Brain microvascular endothelial cell (primary cell): Measurements from ENCODE around the gene PPM1B.

ENCODE experiments used
- DNase-seq: peaks from one replicate; pipeline ENCODE4 v3.0.0-alpha.2; 2020
- H3K27ac ChIP-seq: fragments of 250-450 bp; sonication (Bioruptor Pico); 2 replicates; pipeline ENCODE4 v1.5.1; 2020; ENCODE audit warnings: mild to moderate bottlenecking, moderate library complexity
- H3K27me3 ChIP-seq: fragments of 250-450 bp; sonication (Bioruptor Pico); replicated peaks from 2 replicates; pipeline ENCODE4 v1.5.1; 2020; ENCODE audit warnings: mild to moderate bottlenecking
- H3K36me3 ChIP-seq: fragments of 250-450 bp; sonication (Bioruptor Pico); replicated peaks from 2 replicates; pipeline ENCODE4 v1.5.1; 2020; ENCODE audit warnings: mild to moderate bottlenecking
- H3K4me3 ChIP-seq: 2 replicates; pipeline ENCODE4 v1.5.1; 2011; ENCODE audit warnings: low read depth, mild to moderate bottlenecking, control low read depth, low read length, moderate library complexity
- CTCF ChIP-seq: IDR thresholded peaks from 2 replicates; pipeline ENCODE4 v1.5.1; 2011; ENCODE audit warnings: low read depth, mild to moderate bottlenecking, moderate library complexity, low read length, control low read depth, inconsistent platforms; ENCODE audit errors: missing control alignments
- in situ Hi-C: cut with HindIII; loops from 2 replicates; pipeline ENCODE4 v1.10.0; 2017; ENCODE audit warnings: low sequenced_read_pairs, low pct_ligation_motif_present

Gene PPM1B

GRCh38 chr2:44211183-44211582, 42.5 kb downstream of the PPM1B start:
- in situ Hi-C loops = no loop called here
- no peaks in the 10 kb centered on the region for H3K27me3 ChIP-seq
- TF ChIP-seq CTCF = no peak
- no peak for DNase-seq
- H3K4me3 ChIP-seq = no peak overlapping the region
- no peak overlapping the region for H3K27ac ChIP-seq
- peaks cover 2% of the 10 kb centered on the region for H3K36me3 ChIP-seq

GRCh38 chr2:44212302-44212701, 43.6 kb downstream of the PPM1B start:
- TF ChIP-seq CTCF = no peak
- Histone ChIP-seq H3K27ac (no peak overlapping the region), H3K36me3 (peaks cover 2% of the 10 kb centered on the region), H3K4me3 (no peak overlapping the region), H3K27me3 (no peaks in the 10 kb centered on the region)
- DNase-seq = no peak
- in situ Hi-C loops = no loop called here

- no peaks in the 10 kb centered on the region for H3K36me3 ChIP-seq
- DNase-seq = no peak
- in situ Hi-C loops = no loop called here
- no peak overlapping the region for H3K27ac ChIP-seq
- no peaks in the 10 kb centered on the region for H3K27me3 ChIP-seq
- no peak for TF ChIP-seq CTCF
- H3K4me3 ChIP-seq = no peak overlapping the region
These were observed 47.2 kb downstream of the PPM1B start for GRCh38 chr2:44215827-44216226.

GRCh38 chr2:44218771-44219170, 50.1 kb downstream of the PPM1B start:
- no peaks in the 10 kb centered on the region for H3K36me3 ChIP-seq
- no peaks in the 10 kb centered on the region for H3K27me3 ChIP-seq
- TF ChIP-seq CTCF = no peak
- H3K4me3 ChIP-seq = no peak overlapping the region
- H3K27ac ChIP-seq = no peak overlapping the region
- no peak for DNase-seq
- in situ Hi-C loops = no loop called here

- Histone ChIP-seq H3K27ac (no peak overlapping the region), H3K27me3 (no peaks in the 10 kb centered on the region), H3K36me3 (no peaks in the 10 kb centered on the region), H3K4me3 (no peak overlapping the region)
- in situ Hi-C loops = no loop called here
- no peak for TF ChIP-seq CTCF
- no peak for DNase-seq
These were observed 58.1 kb downstream of the PPM1B start for GRCh38 chr2:44226753-44227152.

- Histone ChIP-seq H3K27ac (no peak overlapping the region), H3K36me3 (no peaks in the 10 kb centered on the region), H3K27me3 (no peaks in the 10 kb centered on the region), H3K4me3 (no peak overlapping the region)
- no peak for DNase-seq
- in situ Hi-C loops = no loop called here
- no peak for TF ChIP-seq CTCF
These were observed 61.7 kb downstream of the PPM1B start for GRCh38 chr2:44230378-44230777.
